Measurements from ENCODE around the gene MICAL1.

The MICAL1 gene

DNA sequence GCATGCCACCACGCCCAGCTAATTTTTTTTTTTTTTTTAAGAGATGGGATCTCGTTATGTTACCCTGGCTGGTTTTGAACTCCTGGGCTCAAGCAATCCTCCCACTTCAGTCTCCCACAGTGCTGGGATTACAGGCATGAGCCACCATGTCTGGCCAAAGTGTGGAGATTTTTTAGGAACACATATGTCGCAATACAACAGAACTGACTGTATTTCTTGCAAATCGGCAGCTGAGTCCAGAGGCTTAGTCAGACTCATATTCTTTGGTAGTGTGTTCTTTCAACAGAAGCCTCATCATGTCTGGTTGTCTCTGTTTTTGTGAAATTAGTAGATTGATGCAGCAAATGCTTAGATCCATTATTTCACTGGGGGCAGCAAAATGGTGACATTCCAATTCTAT, 49.4 kb downstream of the MICAL1 start:
- H3K36me3 ChIP-seq: no peaks in the 10 kb centered on the region
- no peak overlapping the region for H3K4me3 ChIP-seq (ENCODE audit: low read depth, low read length)
- no peak overlapping the region for H3K27ac ChIP-seq
- TF ChIP-seq, protein P1, sequence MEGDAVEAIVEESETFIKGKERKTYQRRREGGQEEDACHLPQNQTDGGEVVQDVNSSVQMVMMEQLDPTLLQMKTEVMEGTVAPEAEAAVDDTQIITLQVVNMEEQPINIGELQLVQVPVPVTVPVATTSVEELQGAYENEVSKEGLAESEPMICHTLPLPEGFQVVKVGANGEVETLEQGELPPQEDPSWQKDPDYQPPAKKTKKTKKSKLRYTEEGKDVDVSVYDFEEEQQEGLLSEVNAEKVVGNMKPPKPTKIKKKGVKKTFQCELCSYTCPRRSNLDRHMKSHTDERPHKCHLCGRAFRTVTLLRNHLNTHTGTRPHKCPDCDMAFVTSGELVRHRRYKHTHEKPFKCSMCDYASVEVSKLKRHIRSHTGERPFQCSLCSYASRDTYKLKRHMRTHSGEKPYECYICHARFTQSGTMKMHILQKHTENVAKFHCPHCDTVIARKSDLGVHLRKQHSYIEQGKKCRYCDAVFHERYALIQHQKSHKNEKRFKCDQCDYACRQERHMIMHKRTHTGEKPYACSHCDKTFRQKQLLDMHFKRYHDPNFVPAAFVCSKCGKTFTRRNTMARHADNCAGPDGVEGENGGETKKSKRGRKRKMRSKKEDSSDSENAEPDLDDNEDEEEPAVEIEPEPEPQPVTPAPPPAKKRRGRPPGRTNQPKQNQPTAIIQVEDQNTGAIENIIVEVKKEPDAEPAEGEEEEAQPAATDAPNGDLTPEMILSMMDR (IDR thresholded peaks at IDR 0.05; ENCODE audit: low read depth, low read length): no peak
- no peaks in the 10 kb centered on the region for H3K27me3 ChIP-seq (ENCODE audit: insufficient read depth, low read depth, severe bottlenecking)
- DNase-seq: no peak
- H3K9me3 ChIP-seq (ENCODE audit: severe bottlenecking): no peaks in the 10 kb centered on the region

DNA sequence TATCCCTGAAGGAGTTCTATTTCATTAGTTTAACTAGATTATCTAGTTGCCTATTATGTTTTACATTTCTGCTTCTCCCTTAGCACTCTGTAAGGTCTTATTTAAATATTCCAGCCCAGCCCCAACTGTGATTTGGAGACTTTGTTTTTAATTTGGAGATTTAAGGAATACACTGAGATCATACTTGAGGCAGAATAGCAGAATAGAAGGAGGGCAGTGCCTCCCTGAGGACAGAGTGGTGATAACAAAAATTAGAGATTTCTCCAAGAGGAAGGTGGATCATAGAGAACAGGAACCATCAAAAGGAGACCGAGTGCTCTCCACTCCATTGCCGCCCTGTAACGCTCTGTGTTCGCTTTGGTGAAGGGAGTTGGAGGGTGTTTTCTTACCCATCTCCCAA, 58.6 kb downstream of the MICAL1 start:
- H3K27ac ChIP-seq: no peak overlapping the region
- H3K36me3 ChIP-seq: no peaks in the 10 kb centered on the region
- TF ChIP-seq, protein P1 (IDR thresholded peaks at IDR 0.05; ENCODE audit: low read depth, low read length): no peak
- DNase-seq: no peak
- no peak overlapping the region for H3K4me3 ChIP-seq (ENCODE audit: low read depth, low read length)
- no peaks in the 10 kb centered on the region for H3K9me3 ChIP-seq (ENCODE audit: severe bottlenecking)
- no peaks in the 10 kb centered on the region for H3K27me3 ChIP-seq (ENCODE audit: insufficient read depth, low read depth, severe bottlenecking)

DNA sequence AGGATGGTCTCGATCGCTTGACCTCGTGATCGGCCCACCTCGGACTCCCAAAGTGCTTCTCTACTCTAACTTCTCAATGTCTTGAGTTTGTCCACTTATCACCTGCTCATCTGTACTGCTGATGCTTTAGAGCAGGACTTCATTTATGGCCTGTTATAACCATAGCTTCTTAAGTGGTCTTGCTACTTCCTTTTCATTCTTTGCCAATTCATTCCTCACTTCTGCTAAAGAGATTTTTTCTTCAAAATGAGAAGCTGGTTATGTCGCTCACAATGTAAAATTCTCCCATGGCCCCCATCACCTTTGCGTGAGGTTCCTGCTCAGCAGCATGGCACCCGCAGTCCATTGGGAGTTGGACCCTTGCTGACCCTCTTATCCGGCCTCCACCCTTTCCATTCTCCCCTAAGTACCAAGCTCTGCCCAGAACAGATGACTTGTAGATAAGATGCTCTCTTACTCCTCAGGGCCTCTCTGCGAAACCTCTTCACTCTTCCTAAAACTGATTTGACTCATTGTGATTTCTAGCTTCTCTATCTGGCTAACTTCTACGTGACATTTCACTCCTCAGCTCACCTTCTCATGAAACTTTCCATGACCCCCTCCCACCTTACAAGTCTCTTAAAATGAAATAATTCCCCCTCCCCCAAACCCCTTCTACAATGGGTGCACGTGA, 59.4 kb downstream of the MICAL1 start:
- no peak overlapping the region for H3K27ac ChIP-seq
- H3K9me3 ChIP-seq (ENCODE audit: severe bottlenecking): no peaks in the 10 kb centered on the region
- no peaks in the 10 kb centered on the region for H3K36me3 ChIP-seq
- no peak overlapping the region for H3K4me3 ChIP-seq (ENCODE audit: low read depth, low read length)
- no peak for DNase-seq
- TF ChIP-seq, protein P1 (IDR thresholded peaks at IDR 0.05; ENCODE audit: low read depth, low read length): no peak
- no peaks in the 10 kb centered on the region for H3K27me3 ChIP-seq (ENCODE audit: insufficient read depth, low read depth, severe bottlenecking)
